ENCODE measurements around the gene DYNC2H1. TPM values are rescaled to one million over a fixed set of nuclear protein-coding genes. Genes with fewer than 3 reads are reported as not detected.

The DYNC2H1 gene
- total RNA-seq, 1 donor from 2014 or later, result 7.9 TPM

- ATAC-seq, result no peak
These were observed 269.7 kb downstream of the DYNC2H1 start for GRCh38 chr11:103378931-103379330.

- ATAC-seq, result no peak
These were observed 270.8 kb downstream of the DYNC2H1 start for GRCh38 chr11:103380031-103380430.

GRCh38 chr11:103384652-103385051, 275.4 kb downstream of the DYNC2H1 start:
- no peak for ATAC-seq

- ATAC-seq, result no peak
These were observed 286.4 kb downstream of the DYNC2H1 start for GRCh38 chr11:103395612-103396011.

- no peak for ATAC-seq
These were observed 287.0 kb downstream of the DYNC2H1 start for GRCh38 chr11:103396237-103396636.

- ATAC-seq, result no peak
These were observed 288.1 kb downstream of the DYNC2H1 start for GRCh38 chr11:103397369-103397768.

GRCh38 chr11:103398829-103399228, 289.6 kb downstream of the DYNC2H1 start:
- no peak for ATAC-seq

GRCh38 chr11:103406357-103406756, 297.1 kb downstream of the DYNC2H1 start:
- ATAC-seq, result no peak

- no peak for ATAC-seq
These were observed 298.4 kb downstream of the DYNC2H1 start for GRCh38 chr11:103407641-103408040.

GRCh38 chr11:103413266-103413888, 304.2 kb downstream of the DYNC2H1 start:
- ATAC-seq, result no peak

GRCh38 chr11:103418014-103418413, 308.8 kb downstream of the DYNC2H1 start:
- ATAC-seq, result no peak

- no peak for ATAC-seq
These were observed 311.4 kb downstream of the DYNC2H1 start for GRCh38 chr11:103420593-103420992.

- ATAC-seq, result peak; percentile 81
These were observed 324.3 kb downstream of the DYNC2H1 start for GRCh38 chr11:103433386-103434072.

- ATAC-seq, result no peak
These were observed 324.8 kb downstream of the DYNC2H1 start for GRCh38 chr11:103434073-103434411.

- no peak for ATAC-seq
These were observed 327.0 kb downstream of the DYNC2H1 start for GRCh38 chr11:103436131-103436770.

GRCh38 chr11:103441021-103441420, 331.8 kb downstream of the DYNC2H1 start:
- ATAC-seq, result no peak

GRCh38 chr11:103448966-103449365, 339.7 kb downstream of the DYNC2H1 start:
- no peak for ATAC-seq

- ATAC-seq, result no peak
These were observed 341.0 kb downstream of the DYNC2H1 start for GRCh38 chr11:103450241-103450640.

- no peak for ATAC-seq
These were observed 343.9 kb downstream of the DYNC2H1 start for GRCh38 chr11:103453126-103453525.

- no peak for ATAC-seq
These were observed 344.9 kb downstream of the DYNC2H1 start for GRCh38 chr11:103453915-103454709.

- ATAC-seq, result no peak
These were observed 355.2 kb downstream of the DYNC2H1 start for GRCh38 chr11:103464420-103464819.

GRCh38 chr11:103465555-103466140, 356.4 kb downstream of the DYNC2H1 start:
- no peak for ATAC-seq

GRCh38 chr11:103471546-103471945, 362.3 kb downstream of the DYNC2H1 start:
- no peak for ATAC-seq
